ENCODE data around the gene ARVCF. TPM values are rescaled to one million over a fixed set of nuclear protein-coding genes. Genes with fewer than 3 reads are reported as not detected.

ARVCF gene
- total and polyA plus RNA-seq, 9 of the 15 experiments (the other 6 are each of a cell fraction or from before 2014, with no cell fraction given), result 0.03 to 97.4 (median 15.6) TPM

DNA sequence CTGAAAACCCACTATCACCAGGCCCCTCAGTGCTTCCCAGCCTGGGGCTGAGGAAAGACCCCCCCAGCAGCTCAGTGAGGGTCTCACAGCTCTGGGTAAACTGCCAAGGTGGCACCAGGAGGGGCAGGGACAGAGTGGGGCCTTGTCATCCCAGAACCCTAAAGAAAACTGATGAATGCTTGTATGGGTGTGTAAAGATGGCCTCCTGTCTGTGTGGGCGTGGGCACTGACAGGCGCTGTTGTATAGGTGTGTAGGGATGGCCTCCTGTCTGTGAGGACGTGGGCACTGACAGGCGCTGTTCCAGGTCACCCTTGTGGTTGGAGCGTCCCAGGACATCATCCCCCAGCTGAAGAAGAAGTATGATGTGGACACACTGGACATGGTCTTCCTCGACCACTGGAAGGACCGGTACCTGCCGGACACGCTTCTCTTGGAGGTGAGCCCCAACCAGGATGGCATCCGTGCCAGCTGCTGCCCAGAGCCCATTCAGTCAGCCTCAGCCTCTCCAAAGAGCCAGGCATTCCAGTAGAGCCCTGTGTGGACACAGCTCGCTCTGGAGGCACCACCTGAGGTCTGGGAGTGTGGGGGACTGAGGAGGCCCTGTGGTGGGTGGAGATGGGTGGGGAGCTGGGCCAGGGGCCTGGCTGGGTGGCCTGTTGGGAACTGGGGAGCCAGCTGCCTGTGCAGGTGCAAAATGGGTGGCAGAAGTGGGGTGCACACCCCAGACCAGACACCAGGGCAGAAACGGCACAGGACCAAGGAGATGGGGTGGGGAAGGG is 52.6 kb downstream of the ARVCF start (continued):
- TF ChIP-seq NR2F6 (CRISPR knock-in tag; IDR thresholded peaks at IDR 0.05) (no peak), CHD2 (IDR thresholded peaks at IDR 0.05; ENCODE audit: low read depth, low read length) (no peak), ETV1 (tag; conservative IDR thresholded peaks at IDR 0.05; ENCODE audit: low read depth) (no peak), ERF (CRISPR knock-in tag; IDR thresholded peaks at IDR 0.05) (no peak), PTTG1 (tag; IDR thresholded peaks at IDR 0.05; ENCODE audit: low read depth) (no peak), POLR2G (IDR thresholded peaks at IDR 0.05; ENCODE audit: low read depth, low read length) (peak; percentile 79), MAFG (tag; conservative IDR thresholded peaks at IDR 0.05) (no peak), HNRNPUL1 (IDR thresholded peaks at IDR 0.05; ENCODE audit: low read length) (peak; percentile 51; the same call in 1 of the 2 replicates), ZNF316 (IDR thresholded peaks at IDR 0.05) (no peak), RBM17 (IDR thresholded peaks at IDR 0.05; ENCODE audit: borderline replicate concordance, low read depth, low read length) (no peak), POLR3G (IDR thresholded peaks at IDR 0.05; ENCODE audit: extremely low read depth, insufficient read length, insufficient replicate concordance) (no peak), ZNF76 (CRISPR knock-in tag; IDR thresholded peaks at IDR 0.05; ENCODE audit: borderline replicate concordance) (no peak), TEAD1 (CRISPR knock-in tag; IDR thresholded peaks at IDR 0.05) (no peak), ZFP30 (CRISPR knock-in tag; IDR thresholded peaks at IDR 0.05; ENCODE audit: borderline replicate concordance) (no peak)
- TF ChIP-seq, protein P1, sequence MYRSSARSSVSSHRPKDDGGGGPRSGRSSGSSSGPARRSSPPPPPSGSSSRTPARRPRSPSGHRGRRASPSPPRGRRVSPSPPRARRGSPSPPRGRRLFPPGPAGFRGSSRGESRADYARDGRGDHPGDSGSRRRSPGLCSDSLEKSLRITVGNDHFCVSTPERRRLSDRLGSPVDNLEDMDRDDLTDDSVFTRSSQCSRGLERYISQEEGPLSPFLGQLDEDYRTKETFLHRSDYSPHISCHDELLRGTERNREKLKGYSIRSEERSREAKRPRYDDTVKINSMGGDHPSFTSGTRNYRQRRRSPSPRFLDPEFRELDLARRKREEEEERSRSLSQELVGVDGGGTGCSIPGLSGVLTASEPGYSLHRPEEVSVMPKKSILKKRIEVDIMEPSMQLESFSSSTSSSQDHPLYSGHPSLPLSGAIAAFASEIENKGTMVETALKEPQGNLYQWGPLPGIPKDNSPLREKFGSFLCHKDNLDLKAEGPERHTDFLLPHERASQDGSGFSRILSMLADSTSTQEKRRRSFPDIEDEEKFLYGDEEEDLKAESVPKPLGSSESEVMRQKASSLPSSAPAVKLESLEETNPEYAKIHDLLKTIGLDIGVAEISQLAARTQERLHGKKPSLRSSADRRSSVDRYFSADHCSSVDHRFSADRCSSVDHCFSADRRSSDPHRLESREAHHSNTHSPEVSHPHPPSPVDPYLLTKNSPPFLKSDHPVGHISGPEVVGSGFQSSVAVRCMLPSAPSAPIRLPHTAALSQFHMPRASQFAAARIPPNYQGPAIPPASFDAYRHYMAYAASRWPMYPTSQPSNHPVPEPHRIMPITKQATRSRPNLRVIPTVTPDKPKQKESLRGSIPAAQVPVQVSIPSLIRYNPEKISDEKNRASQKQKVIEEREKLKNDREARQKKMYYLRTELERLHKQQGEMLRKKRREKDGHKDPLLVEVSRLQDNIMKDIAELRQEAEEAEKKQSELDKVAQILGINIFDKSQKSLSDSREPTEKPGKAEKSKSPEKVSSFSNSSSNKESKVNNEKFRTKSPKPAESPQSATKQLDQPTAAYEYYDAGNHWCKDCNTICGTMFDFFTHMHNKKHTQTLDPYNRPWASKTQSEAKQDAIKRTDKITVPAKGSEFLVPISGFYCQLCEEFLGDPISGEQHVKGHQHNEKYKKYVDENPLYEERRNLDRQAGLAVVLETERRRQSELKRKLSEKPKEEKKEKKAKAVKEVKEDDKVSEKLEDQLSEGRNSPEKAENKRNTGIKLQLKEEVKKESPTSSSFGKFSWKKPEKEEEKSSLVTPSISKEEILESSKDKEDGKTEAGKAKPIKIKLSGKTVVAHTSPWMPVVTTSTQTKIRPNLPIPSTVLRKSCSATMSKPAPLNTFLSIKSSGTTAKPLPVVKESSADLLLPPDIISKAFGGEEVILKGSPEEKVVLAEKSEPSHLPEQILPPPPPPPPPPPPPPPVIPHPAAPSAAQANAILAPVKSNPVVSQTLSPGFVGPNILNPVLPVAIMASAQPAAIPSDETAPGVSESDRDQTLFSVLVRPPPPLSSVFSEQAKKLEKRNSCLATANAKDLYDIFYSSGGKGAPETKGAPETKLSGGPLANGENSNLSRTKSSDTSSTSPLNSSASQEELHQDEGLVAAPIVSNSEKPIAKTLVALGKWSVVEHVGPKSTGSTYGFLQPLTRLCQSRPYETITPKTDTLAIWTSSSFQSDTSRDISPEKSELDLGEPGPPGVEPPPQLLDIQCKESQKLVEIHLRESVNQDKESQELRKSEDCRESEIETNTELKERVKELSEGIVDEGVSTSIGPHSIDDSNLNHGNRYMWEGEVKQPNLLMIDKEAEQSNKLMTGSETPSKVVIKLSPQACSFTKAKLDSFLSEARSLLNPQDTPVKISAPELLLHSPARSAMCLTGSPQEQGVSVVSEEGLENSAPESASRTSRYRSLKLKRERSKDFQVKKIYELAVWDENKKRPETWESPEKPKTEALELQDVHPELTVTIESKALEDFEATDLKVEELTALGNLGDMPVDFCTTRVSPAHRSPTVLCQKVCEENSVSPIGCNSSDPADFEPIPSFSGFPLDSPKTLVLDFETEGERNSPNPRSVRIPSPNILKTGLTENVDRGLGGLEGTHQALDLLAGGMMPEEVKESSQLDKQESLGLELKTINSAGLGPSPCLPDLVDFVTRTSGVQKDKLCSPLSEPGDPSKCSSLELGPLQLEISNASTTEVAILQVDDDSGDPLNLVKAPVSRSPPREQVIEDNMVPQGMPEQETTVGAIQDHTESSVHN (IDR thresholded peaks at IDR 0.05; ENCODE audit: borderline replicate concordance in 1 of 2, low read depth in 1 of 2), result no peak

All from K562 (cell line).